ENCODE results near the gene TTN. TPM values are rescaled to one million over a fixed set of nuclear protein-coding genes. Genes with fewer than 3 reads are reported as not detected.

Gene TTN
- total RNA-seq, 1 donor from 2014 or later = 2,803 TPM

DNA sequence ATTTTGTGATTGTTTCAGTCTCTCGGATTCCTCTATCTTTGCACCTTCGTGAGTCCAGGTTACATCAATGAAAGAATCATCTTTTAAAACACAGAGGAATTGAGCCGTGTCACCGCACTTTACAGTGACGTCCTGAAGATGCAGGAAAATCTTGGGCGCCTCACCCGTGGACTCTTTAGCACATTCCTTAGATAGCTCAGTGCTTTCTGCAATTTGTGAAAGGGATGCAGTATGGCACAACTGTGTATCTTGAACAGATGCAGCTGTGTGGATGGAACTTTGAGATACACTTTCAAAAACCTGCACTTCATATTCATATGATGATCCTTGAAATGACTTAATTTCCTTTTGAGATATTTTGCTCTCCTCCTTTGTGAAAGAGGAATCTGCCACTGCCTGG, 50.9 kb downstream of the TTN start:
- H3K27ac ChIP-seq (replicated peaks) = no peak overlapping the region
- TF ChIP-seq, protein P1, sequence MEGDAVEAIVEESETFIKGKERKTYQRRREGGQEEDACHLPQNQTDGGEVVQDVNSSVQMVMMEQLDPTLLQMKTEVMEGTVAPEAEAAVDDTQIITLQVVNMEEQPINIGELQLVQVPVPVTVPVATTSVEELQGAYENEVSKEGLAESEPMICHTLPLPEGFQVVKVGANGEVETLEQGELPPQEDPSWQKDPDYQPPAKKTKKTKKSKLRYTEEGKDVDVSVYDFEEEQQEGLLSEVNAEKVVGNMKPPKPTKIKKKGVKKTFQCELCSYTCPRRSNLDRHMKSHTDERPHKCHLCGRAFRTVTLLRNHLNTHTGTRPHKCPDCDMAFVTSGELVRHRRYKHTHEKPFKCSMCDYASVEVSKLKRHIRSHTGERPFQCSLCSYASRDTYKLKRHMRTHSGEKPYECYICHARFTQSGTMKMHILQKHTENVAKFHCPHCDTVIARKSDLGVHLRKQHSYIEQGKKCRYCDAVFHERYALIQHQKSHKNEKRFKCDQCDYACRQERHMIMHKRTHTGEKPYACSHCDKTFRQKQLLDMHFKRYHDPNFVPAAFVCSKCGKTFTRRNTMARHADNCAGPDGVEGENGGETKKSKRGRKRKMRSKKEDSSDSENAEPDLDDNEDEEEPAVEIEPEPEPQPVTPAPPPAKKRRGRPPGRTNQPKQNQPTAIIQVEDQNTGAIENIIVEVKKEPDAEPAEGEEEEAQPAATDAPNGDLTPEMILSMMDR (IDR thresholded peaks at IDR 0.05; ENCODE audit: borderline replicate concordance) = no peak
- H3K36me3 ChIP-seq = peaks cover 87% of the 10 kb centered on the region
- no peaks in the 10 kb centered on the region for H3K27me3 ChIP-seq (ENCODE audit: low read depth)
- H3K4me1 ChIP-seq = peaks cover 25% of the 10 kb centered on the region
- intact Hi-C loops (cut with micrococcal nuclease) = no loop called here
- no peak for DNase-seq
- H3K4me3 ChIP-seq = no peak overlapping the region
- H3K9me3 ChIP-seq (replicated peaks) = no peaks in the 10 kb centered on the region

DNA sequence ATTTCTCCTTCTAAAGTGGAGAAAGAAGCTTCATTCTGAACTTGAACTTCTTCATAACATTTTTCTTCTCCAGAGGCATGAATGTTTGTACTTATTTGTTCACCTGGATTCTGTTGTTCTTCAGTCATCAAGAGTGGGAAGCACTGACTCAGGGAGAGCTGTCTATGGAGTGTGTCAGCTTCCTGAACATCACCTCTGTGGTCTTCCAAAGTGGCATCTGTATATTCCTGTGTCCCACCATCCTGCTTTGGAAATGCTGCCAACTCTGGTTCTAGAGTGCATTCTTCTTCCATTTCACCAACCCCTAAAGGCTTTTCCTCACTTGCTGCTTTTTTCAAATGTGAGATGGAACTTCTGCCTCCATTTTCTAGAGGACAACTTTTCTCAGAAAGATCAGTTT, 59.5 kb downstream of the TTN start:
- no peak for DNase-seq
- TF ChIP-seq, protein P1 (IDR thresholded peaks at IDR 0.05; ENCODE audit: borderline replicate concordance) = no peak
- Histone ChIP-seq H3K27me3 (ENCODE audit: low read depth) (no peaks in the 10 kb centered on the region), H3K4me3 (no peak overlapping the region), H3K9me3 (replicated peaks) (no peaks in the 10 kb centered on the region), H3K27ac (replicated peaks) (peak overlapping the region; percentile 4), H3K4me1 (peaks cover 20% of the 10 kb centered on the region), H3K36me3 (peaks cover 62% of the 10 kb centered on the region)
- intact Hi-C loops (cut with micrococcal nuclease) = no loop called here

DNA sequence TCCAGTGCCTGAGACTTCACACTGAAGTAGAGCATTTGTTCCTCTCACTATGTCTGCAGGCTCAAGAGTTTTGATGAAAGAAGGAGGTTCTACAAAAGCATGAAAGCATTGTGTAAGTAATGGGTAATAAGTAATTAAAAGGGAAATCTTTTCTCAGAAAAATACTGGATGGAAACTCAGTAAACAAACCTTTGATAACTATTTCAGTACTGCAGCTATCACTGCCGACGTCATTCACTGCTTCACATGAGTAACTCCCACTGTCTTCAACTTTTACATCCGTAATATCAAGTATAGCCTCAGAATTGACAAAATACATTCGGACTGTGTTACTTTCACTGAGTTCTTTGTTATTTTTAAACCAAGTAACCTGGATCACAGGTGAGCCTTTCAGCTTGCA, 72.7 kb downstream of the TTN start:
- H3K4me1 ChIP-seq = peaks cover 96% of the 10 kb centered on the region
- intact Hi-C loops (cut with micrococcal nuclease) = no loop called here
- H3K36me3 ChIP-seq = peaks cover 80% of the 10 kb centered on the region
- peak overlapping the region; percentile 30 for H3K27ac ChIP-seq (replicated peaks)
- TF ChIP-seq, protein P1 (IDR thresholded peaks at IDR 0.05; ENCODE audit: borderline replicate concordance) = no peak
- no peak for DNase-seq
- no peaks in the 10 kb centered on the region for H3K27me3 ChIP-seq (ENCODE audit: low read depth)
- no peaks in the 10 kb centered on the region for H3K9me3 ChIP-seq (replicated peaks)
- peak overlapping the region; percentile 15 for H3K4me3 ChIP-seq

DNA sequence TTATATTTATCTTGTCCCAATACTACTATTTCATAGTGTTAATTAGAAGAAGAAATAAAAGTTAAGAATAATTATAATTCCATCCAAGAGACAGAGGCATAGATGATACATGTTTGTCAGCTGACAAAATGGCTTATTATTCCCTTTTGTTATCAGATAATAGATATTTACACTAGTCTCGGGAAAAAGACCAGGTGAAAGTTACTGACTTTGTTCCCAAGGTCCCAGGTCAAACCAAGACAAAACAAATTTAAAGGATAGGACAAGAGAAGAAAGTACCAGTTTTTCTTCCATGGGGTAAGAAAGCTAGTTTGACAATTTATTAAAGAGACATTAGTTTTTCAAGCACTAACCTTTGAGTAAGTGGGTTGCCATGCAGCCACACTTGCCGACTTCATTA, 73.2 kb downstream of the TTN start:
- TF ChIP-seq, protein P1 (IDR thresholded peaks at IDR 0.05; ENCODE audit: borderline replicate concordance) = no peak
- H3K36me3 ChIP-seq = peaks cover 78% of the 10 kb centered on the region
- intact Hi-C loops (cut with micrococcal nuclease) = no loop called here
- H3K27ac ChIP-seq (replicated peaks) = peak overlapping the region; percentile 30
- H3K4me1 ChIP-seq = peaks cover 91% of the 10 kb centered on the region
- DNase-seq = no peak
- no peaks in the 10 kb centered on the region for H3K9me3 ChIP-seq (replicated peaks)
- no peaks in the 10 kb centered on the region for H3K27me3 ChIP-seq (ENCODE audit: low read depth)
- H3K4me3 ChIP-seq = no peak overlapping the region

DNA sequence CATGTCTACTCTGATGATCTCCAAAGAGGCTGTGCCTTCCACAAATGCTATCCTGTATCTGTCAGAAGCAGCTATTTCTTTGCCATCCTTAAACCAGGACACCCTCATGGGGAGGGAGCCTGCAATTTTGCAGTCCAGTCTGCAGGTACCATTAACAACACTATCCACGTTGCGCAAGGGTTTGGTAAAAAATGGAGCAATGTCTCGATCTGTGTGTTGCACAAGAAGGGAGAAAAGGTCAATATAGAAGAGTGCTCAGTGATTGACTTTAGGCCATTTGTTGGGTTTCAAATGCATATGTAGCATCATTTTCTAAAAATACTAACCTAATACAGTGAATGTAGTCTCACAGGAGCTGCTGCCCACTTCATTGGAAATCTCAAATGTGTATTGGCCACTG, 74.3 kb downstream of the TTN start:
- TF ChIP-seq, protein P1 (IDR thresholded peaks at IDR 0.05; ENCODE audit: borderline replicate concordance) = no peak
- H3K36me3 ChIP-seq = peaks cover 69% of the 10 kb centered on the region
- H3K27me3 ChIP-seq (ENCODE audit: low read depth) = no peaks in the 10 kb centered on the region
- H3K4me3 ChIP-seq = no peak overlapping the region
- H3K4me1 ChIP-seq = peaks cover 89% of the 10 kb centered on the region
- H3K9me3 ChIP-seq (replicated peaks) = no peaks in the 10 kb centered on the region
- no peak for DNase-seq
- peak overlapping the region; percentile 19 for H3K27ac ChIP-seq (replicated peaks)
- intact Hi-C loops (cut with micrococcal nuclease) = no loop called here

DNA sequence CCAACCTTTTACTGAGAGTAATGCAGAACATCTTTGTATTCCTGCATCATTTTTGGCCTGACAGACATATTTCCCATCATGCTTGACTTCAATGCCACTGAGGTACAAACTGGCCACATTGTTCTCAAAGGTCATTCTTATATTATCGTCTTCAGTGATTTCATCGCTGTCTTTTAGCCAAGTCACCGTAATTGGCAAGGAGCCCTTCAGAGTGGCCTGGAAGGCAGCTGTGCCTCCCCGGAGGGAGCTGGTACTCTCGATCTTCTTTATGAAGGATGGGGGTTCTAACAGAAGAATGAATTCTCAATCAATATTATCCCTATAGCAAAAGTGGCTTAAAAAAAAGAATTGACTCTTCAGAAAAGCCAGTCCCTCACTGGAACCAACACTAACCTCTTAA, 75.9 kb downstream of the TTN start:
- Histone ChIP-seq H3K4me1 (peaks cover 73% of the 10 kb centered on the region), H3K4me3 (no peak overlapping the region), H3K9me3 (replicated peaks) (no peaks in the 10 kb centered on the region), H3K36me3 (peaks cover 59% of the 10 kb centered on the region), H3K27ac (replicated peaks) (peak overlapping the region; percentile 65), H3K27me3 (ENCODE audit: low read depth) (no peaks in the 10 kb centered on the region)
- intact Hi-C loops (cut with micrococcal nuclease) = no loop called here
- DNase-seq = no peak
- TF ChIP-seq, protein P1 (IDR thresholded peaks at IDR 0.05; ENCODE audit: borderline replicate concordance) = no peak

All from left ventricle myocardium inferior (tissue), 1 donor.